Measurements from ENCODE around the gene FOLR3.

FOLR3 gene

GRCh38 chr11:72188267-72188666, 52.7 kb downstream of the FOLR3 start:
- no peaks in the 10 kb centered on the region for H3K36me3 ChIP-seq (ENCODE audit: control insufficient read depth, insufficient read depth, low read length)
- DNase-seq (ENCODE audit: extremely low read depth, insufficient read length): no peak
- H3K27me3 ChIP-seq (replicated peaks; ENCODE audit: control insufficient read depth, insufficient read depth, low read length): no peaks in the 10 kb centered on the region
- TF ChIP-seq, protein P1, sequence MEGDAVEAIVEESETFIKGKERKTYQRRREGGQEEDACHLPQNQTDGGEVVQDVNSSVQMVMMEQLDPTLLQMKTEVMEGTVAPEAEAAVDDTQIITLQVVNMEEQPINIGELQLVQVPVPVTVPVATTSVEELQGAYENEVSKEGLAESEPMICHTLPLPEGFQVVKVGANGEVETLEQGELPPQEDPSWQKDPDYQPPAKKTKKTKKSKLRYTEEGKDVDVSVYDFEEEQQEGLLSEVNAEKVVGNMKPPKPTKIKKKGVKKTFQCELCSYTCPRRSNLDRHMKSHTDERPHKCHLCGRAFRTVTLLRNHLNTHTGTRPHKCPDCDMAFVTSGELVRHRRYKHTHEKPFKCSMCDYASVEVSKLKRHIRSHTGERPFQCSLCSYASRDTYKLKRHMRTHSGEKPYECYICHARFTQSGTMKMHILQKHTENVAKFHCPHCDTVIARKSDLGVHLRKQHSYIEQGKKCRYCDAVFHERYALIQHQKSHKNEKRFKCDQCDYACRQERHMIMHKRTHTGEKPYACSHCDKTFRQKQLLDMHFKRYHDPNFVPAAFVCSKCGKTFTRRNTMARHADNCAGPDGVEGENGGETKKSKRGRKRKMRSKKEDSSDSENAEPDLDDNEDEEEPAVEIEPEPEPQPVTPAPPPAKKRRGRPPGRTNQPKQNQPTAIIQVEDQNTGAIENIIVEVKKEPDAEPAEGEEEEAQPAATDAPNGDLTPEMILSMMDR (IDR thresholded peaks at IDR 0.05; ENCODE audit: insufficient read depth, low read length, poor library complexity, severe bottlenecking): no peak
- no peak overlapping the region for H3K4me3 ChIP-seq (replicated peaks; ENCODE audit: low read depth, low read length)

Measured in GM06990 (cell line).